ENCODE data around the gene MTA1.

- TF ChIP-seq CTCF (conservative IDR thresholded peaks at IDR 0.05; ENCODE audit: low read length), result no peak
- TF ChIP-seq EZH2phosphoT487 (IDR thresholded peaks at IDR 0.05; ENCODE audit: borderline replicate concordance, low read depth, low read length), result no peak
Measured at GRCh38 chr14:105440992-105441391, 21.4 kb downstream of the MTA1 start.

Data from OCI-LY7 (cell line).